PFSK-1 (cell line): ENCODE data around the gene NDUFV3.

Experiments
- FOXP2 ChIP-seq: optimal IDR thresholded peaks from 2 replicates; pipeline ENCODE3; 2011; ENCODE audit warnings: borderline replicate concordance, control low read depth, inconsistent platforms; ENCODE audit not compliant: insufficient read depth; ENCODE audit errors: extremely low read length, extremely low read depth
- POLR2AphosphoS5 ChIP-seq: IDR thresholded peaks from 2 replicates; pipeline ENCODE4 v1.6.1; 2012; ENCODE audit warnings: low read depth, mild to moderate bottlenecking, control low read depth, low read length, moderate library complexity
- SIN3A ChIP-seq: IDR thresholded peaks from 2 replicates; pipeline ENCODE4 v1.6.1; 2012; ENCODE audit warnings: mild to moderate bottlenecking, low read length, moderate library complexity, borderline replicate concordance; ENCODE audit not compliant: insufficient read depth
- TAF1 ChIP-seq: IDR thresholded peaks from 2 replicates; pipeline ENCODE4 v1.6.1; 2012; ENCODE audit warnings: low read length, control low read depth, borderline replicate concordance; ENCODE audit not compliant: insufficient read depth
- TF ChIP-seq, protein P1 (sequence below), 2 experiments: IDR thresholded peaks; 2 replicates each; pipeline versions ENCODE4 v1.6.1 to v1.8.0; 2011 to 2012; ENCODE audit warnings: low read depth in 2 of 2, low read length in 2 of 2, control low read depth in 1 of 2, inconsistent platforms in 1 of 2, mild to moderate bottlenecking in 1 of 2, moderate library complexity in 1 of 2; ENCODE audit not compliant: insufficient read depth in 1 of 2

DNA sequence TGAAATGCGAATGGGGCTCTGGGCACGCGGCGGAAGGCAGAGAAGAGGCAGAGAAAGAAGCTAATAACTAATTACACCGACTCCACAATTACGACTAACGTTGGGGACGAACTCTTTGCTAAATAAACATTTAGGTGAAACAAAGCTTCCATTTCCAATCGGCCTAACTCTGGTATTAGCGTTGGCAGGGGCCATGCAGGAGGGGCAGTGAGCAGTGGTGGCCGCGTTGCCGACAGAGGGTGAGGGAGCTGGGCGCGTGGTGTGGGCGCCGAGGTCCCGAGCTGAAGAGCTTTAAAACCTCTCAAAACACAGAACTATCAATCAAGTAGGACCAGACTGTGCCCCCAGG, 553 bp upstream of the NDUFV3 start:
- no peak for TF ChIP-seq FOXP2
- no peak for TF ChIP-seq POLR2AphosphoS5
- TF ChIP-seq, protein P1, sequence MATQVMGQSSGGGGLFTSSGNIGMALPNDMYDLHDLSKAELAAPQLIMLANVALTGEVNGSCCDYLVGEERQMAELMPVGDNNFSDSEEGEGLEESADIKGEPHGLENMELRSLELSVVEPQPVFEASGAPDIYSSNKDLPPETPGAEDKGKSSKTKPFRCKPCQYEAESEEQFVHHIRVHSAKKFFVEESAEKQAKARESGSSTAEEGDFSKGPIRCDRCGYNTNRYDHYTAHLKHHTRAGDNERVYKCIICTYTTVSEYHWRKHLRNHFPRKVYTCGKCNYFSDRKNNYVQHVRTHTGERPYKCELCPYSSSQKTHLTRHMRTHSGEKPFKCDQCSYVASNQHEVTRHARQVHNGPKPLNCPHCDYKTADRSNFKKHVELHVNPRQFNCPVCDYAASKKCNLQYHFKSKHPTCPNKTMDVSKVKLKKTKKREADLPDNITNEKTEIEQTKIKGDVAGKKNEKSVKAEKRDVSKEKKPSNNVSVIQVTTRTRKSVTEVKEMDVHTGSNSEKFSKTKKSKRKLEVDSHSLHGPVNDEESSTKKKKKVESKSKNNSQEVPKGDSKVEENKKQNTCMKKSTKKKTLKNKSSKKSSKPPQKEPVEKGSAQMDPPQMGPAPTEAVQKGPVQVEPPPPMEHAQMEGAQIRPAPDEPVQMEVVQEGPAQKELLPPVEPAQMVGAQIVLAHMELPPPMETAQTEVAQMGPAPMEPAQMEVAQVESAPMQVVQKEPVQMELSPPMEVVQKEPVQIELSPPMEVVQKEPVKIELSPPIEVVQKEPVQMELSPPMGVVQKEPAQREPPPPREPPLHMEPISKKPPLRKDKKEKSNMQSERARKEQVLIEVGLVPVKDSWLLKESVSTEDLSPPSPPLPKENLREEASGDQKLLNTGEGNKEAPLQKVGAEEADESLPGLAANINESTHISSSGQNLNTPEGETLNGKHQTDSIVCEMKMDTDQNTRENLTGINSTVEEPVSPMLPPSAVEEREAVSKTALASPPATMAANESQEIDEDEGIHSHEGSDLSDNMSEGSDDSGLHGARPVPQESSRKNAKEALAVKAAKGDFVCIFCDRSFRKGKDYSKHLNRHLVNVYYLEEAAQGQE (IDR thresholded peaks at IDR 0.05; ENCODE audit: insufficient read depth in 1 of 2, low read depth in 2 of 2, low read length in 2 of 2) = no peak
- no peak for TF ChIP-seq SIN3A
- TF ChIP-seq TAF1 = no peak
